H1 (cell line): Measurements from ENCODE around the gene ADSS2. TPM values are rescaled to one million over a fixed set of nuclear protein-coding genes. Genes with fewer than 3 reads are reported as not detected.

Experiments
- CEBPB ChIP-seq: IDR thresholded peaks from 2 replicates; pipeline ENCODE4 v1.6.1; 2012; ENCODE audit warnings: low read depth, low read length
- E2F6 ChIP-seq: IDR thresholded peaks from 2 replicates; pipeline ENCODE4 v1.6.1; 2012; ENCODE audit warnings: inconsistent platforms
- KDM5A ChIP-seq: fragments of 200-600 bp; IDR thresholded peaks from 2 replicates; pipeline ENCODE4 v1.7.1; 2012; ENCODE audit warnings: mild to moderate bottlenecking, low read length, inconsistent platforms, mixed read lengths
- TBP ChIP-seq: IDR thresholded peaks from 2 replicates; pipeline ENCODE4 v1.6.1; 2011; ENCODE audit warnings: low read depth, low read length, improper control_type of control experiment
- polyA plus RNA-seq, 7 experiments: library from polyadenylated mRNA; depleted of rRNA in 3 of 7; stranded (reverse) in 5 of 7; unstranded in 2 of 7; fragments of >200 nt in 5 of 7; fragments of 200-250 nt in 2 of 7; gene quantifications; 1 replicate in 5 of 7; 2 replicates in 1 of 7; 4 replicates in 1 of 7; pipeline versions ENCODE4 v1.2.1 to v1.2.3, GENCODE V29; 2011 to 2013; ENCODE audit warnings: missing spikeins in 2 of 7, mixed read lengths in 2 of 7
- total RNA-seq: library from RNA; stranded (reverse); fragmentation: NEBNext Ultra II Directional; extraction: Animal tissue kit (Norgen Biotek cat#: 25700); gene quantifications from 2 replicates; pipeline ENCODE4 v1.2.1, GENCODE V29; 2021

The ADSS2 gene
- total and polyA plus RNA-seq, 2 of the 8 experiments (the other 6 are each of a cell fraction or from before 2014, with no cell fraction given): 29.8 to 108 TPM

- TF ChIP-seq E2F6: no peak
- no peak for TF ChIP-seq CEBPB
- TF ChIP-seq KDM5A: no peak
- no peak for TF ChIP-seq TBP
Observed at GRCh38 chr1:244403431-244403830, 48.3 kb downstream of the ADSS2 start (continued).
